Thoracic aorta (tissue), 2 donors: Measurements from ENCODE around the gene GSTP1. TPM values are rescaled to one million over a fixed set of nuclear protein-coding genes. Genes with fewer than 3 reads are reported as not detected.

Source experiments
- ATAC-seq: fragments of 150-250 bp; one replicate; pipeline ENCODE4 v1.8.0; 2017; ENCODE audit warnings: low read depth; ENCODE audit not compliant: insufficient number of reproducible peaks, low FRiP score
- DNase-seq: peaks from one replicate; pipeline ENCODE4 v3.0.0-alpha.2; 2020; ENCODE audit warnings: low spot score
- H3K27ac ChIP-seq, 2 donors: fragments of 200-600 bp; sonication (generic); 1 replicate in 1 of 2; 2 replicates in 1 of 2; pipeline ENCODE4 v1.5.1; 2016; ENCODE audit warnings: mild to moderate bottlenecking in 2 of 2, moderate library complexity in 2 of 2
- H3K27me3 ChIP-seq: fragments of 200-600 bp; sonication (generic); replicated peaks from 2 replicates; pipeline ENCODE4 v1.6.0; 2016; ENCODE audit warnings: mild to moderate bottlenecking; ENCODE audit not compliant: insufficient read depth
- H3K36me3 ChIP-seq: fragments of 200-600 bp; sonication (generic); one replicate; pipeline ENCODE4 v1.5.1; 2016
- H3K4me1 ChIP-seq, 2 donors: fragments of 200-600 bp; sonication (generic); 1 replicate in 1 of 2; 2 replicates in 1 of 2; pipeline versions ENCODE4 v1.5.1 to v1.6.0; 2016; ENCODE audit warnings: low read depth in 2 of 2, mild to moderate bottlenecking in 1 of 2; ENCODE audit not compliant: control insufficient read depth in 1 of 2
- H3K4me3 ChIP-seq: fragments of 200-600 bp; sonication (generic); 2 replicates; pipeline ENCODE4 v1.5.1; 2016; ENCODE audit warnings: mild to moderate bottlenecking
- H3K9me3 ChIP-seq: fragments of 200-600 bp; sonication (generic); 2 replicates; pipeline ENCODE4 v1.5.1; 2016
- total RNA-seq, 2 donors: library from RNA; depleted of rRNA; stranded (reverse); fragments of >200 nt; gene quantifications; one replicate each; pipeline versions ENCODE4 v1.1.0 to v1.2.3, GENCODE V29; 2016
- TF ChIP-seq, protein P1 (sequence below): fragments of 200-600 bp; sonication (generic); IDR thresholded peaks from one replicate; pipeline ENCODE4 v1.5.1; 2019; ENCODE audit warnings: antibody characterized with exemption

GSTP1 gene
- total RNA-seq, 2 donors from 2014 or later: 272 to 744 TPM

DNA sequence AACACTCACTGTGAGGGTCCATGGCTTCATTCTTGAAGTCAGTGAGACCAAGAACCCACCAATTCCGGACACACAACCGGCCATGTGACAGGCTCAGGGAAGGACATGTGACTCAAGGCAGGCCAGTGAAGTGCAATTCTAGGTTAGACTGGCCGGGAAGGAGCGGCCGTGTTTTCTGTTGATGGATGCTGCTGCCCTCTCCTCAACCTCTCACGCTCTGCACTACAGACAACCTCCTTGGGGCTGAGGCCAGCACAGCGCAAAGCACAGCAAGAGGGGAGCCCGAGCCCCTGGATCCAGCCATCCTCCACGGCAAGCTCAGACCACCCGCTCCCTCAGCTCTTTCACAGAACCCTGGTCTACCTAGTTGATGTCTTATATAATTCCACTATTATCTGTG is 43.4 kb downstream of the GSTP1 start:
- ATAC-seq (no peak), DNase-seq (no peak)
- Histone ChIP-seq H3K36me3 (no peaks in the 10 kb centered on the region), H3K4me1 (peaks cover 5 to 22% of the 10 kb centered on the region in 2 donors), H3K27me3 (no peaks in the 10 kb centered on the region), H3K9me3 (no peaks in the 10 kb centered on the region), H3K27ac (no peak overlapping the region), H3K4me3 (no peak overlapping the region)
- TF ChIP-seq, protein P1, sequence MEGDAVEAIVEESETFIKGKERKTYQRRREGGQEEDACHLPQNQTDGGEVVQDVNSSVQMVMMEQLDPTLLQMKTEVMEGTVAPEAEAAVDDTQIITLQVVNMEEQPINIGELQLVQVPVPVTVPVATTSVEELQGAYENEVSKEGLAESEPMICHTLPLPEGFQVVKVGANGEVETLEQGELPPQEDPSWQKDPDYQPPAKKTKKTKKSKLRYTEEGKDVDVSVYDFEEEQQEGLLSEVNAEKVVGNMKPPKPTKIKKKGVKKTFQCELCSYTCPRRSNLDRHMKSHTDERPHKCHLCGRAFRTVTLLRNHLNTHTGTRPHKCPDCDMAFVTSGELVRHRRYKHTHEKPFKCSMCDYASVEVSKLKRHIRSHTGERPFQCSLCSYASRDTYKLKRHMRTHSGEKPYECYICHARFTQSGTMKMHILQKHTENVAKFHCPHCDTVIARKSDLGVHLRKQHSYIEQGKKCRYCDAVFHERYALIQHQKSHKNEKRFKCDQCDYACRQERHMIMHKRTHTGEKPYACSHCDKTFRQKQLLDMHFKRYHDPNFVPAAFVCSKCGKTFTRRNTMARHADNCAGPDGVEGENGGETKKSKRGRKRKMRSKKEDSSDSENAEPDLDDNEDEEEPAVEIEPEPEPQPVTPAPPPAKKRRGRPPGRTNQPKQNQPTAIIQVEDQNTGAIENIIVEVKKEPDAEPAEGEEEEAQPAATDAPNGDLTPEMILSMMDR: no peak

DNA sequence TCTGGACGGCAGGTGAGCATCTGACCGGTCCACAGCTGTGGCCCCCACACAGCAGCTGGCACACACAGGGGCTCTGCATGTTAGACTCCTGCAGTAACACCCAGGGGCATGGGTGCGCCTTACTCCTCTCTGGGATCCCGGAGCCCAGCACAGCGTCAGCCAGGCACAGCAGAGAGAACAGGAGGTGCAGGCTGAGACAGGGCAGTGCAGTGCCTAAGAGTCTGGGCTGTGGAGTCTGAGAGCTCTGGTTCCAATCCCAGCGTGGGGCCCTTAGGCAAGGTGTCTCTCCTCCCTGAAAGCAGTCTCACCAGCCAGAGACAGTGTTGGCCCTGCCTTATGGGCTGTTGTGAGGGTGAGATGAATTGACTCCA is 43.8 kb downstream of the GSTP1 start:
- DNase-seq: no peak
- Histone ChIP-seq H3K27me3 (no peaks in the 10 kb centered on the region), H3K27ac (no peak overlapping the region), H3K4me1 (peaks cover 5 to 22% of the 10 kb centered on the region in 2 donors), H3K36me3 (no peaks in the 10 kb centered on the region), H3K4me3 (no peak overlapping the region), H3K9me3 (no peaks in the 10 kb centered on the region)
- TF ChIP-seq, protein P1: no peak
- ATAC-seq: no peak

DNA sequence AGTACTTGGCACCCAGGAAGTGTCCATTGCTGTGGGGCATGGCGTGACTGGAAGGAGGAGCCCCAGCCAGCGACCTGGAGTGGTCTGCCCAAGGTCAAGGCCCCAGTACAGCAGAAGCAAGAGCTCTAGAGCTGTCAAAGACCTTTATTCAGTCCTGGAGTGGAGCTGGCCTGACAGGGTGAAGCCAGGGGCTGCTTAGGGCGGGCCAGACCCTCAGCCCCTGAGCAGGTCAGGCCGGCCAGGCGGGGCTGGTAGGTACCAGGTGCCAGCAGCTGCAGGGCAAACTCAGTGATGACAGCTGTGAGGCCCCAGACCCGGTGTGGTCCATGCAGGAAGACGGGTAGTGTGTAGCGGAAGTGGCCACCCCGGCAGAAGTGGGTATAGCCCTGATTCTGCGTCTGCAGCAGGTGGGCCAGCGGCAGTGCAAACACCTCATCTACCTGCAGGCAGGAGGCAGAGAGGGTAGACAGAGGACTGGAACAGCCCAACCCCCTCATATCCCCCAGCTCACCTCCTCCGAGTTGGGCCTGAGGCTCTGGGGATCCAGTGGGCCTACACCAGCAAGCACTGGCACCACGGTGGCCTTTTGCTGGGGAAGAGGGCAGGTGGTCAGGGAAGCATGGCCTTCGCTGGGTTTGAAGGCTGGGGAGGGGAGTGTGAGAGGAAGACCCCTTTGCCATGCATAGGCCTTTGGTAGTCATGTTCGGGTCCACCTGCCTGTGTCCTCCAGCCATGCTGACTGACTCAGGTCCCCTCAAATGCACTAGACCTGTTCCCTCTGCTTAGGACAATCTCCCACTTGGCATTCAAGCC is 44.4 kb downstream of the GSTP1 start:
- no peak overlapping the region for H3K4me3 ChIP-seq
- no peak overlapping the region for H3K27ac ChIP-seq
- TF ChIP-seq, protein P1: no peak
- no peaks in the 10 kb centered on the region for H3K27me3 ChIP-seq
- no peak for ATAC-seq
- peaks cover 5 to 22% of the 10 kb centered on the region in 2 donors for H3K4me1 ChIP-seq
- no peak for DNase-seq
- H3K36me3 ChIP-seq: no peaks in the 10 kb centered on the region
- H3K9me3 ChIP-seq: no peaks in the 10 kb centered on the region

DNA sequence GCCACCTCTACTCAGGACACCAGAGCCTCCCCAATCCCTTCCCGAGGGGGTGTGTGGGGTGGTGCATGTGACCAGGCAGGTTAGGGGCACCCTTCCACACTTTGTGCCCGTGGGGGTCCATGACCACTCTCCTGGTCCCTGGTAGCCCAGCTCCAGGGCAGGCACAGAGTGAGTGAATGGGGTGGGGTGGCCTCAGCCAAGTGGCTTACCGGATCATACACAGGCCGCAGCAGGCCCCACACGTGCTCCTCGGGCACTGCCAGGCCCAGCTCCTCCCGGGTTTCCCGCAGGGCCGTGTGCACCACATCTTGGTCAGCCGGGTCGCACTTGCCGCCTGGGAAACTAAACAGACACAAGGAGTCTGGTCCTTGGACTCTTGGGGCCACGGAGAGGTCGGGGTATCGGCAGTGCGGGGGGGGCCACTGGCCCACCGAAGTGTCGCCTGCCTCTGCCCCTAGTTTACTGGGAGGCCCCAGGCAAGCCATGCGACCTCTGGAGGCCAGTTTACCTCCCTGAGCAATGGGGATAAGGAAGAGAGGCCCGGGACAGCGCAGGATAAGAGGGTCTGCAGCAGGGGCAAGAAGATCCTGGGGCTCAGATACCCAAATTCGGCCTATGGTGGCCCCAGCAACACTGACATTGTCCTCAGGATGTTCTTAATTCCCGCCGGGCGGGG is 45.2 kb downstream of the GSTP1 start:
- no peaks in the 10 kb centered on the region for H3K36me3 ChIP-seq
- no peaks in the 10 kb centered on the region for H3K9me3 ChIP-seq
- peaks cover 5 to 22% of the 10 kb centered on the region in 2 donors for H3K4me1 ChIP-seq
- TF ChIP-seq, protein P1: no peak
- H3K4me3 ChIP-seq: peak overlapping the region; percentile 86
- ATAC-seq (no peak), DNase-seq (no peak)
- no peaks in the 10 kb centered on the region for H3K27me3 ChIP-seq
- peak overlapping the region; percentile 86 for H3K27ac ChIP-seq

DNA sequence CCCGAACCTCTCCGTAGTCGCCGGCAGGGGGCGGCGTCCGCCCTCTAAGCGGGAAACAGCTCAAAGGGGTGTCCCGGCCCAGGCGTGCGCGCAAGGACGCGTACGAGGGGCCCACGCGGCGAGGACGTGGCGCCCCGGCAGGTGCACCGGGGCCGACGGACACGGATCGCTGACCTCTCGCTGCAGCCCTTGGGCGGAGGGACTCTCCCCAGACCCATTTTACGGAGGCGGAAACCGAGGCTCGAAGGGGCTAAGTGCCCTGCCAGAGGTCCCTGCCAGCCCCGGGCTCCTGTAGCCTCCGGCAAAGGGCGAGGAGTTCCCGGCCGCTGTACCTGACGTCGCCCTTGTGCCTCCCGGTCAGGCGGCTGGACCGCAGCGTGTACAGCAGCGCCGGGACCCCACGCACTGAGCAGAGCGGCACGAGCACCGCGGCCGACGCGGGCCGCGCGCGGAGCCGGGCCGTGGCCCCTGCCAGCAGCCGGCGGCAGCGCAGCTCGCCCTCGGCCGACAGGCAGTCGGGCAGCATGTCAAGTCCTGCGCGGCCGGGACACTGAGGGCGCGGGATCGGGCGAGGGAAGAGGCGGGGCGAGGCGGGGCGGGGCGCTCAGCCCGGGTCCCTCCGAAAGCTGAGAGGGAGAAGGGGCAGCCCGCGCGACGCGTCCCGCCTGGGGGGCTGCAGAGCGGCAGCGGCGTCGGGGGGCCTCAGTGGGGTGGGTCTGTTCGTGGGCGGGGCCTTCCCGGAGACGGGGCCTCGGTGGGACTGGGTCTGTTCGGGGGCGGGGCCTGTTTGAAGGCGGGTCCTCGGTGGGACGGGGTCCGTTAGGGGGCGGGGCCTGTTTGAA is 46.0 kb downstream of the GSTP1 start, which contains the start of gene NUDT8:
NUDT8 (minus strand) TSS at position 552 of the 842 bp plus-strand sequence; CDS start at position 526, 26 bp downstream.
- TF ChIP-seq, protein P1: peak; percentile 93
- peak; percentile 78 for ATAC-seq
- H3K36me3 ChIP-seq: no peaks in the 10 kb centered on the region
- peak; percentile 51 for DNase-seq
- peaks cover 5 to 22% of the 10 kb centered on the region in 2 donors for H3K4me1 ChIP-seq
- H3K4me3 ChIP-seq: peak within 1 kb of the TSS; percentile 86
- no peaks in the 10 kb centered on the region for H3K27me3 ChIP-seq
- H3K9me3 ChIP-seq: no peaks in the 10 kb centered on the region
- peak within 1 kb of the TSS; percentile 88 to 91 for H3K27ac ChIP-seq
